GM18502 (cell line): Measurements from ENCODE around the gene KCNV2.
A peak's percentile ranks its signal among the peaks of the same experiment; 100 is the strongest.

Experiments
- ATAC-seq: cut with Tn5 transposase; IDR thresholded peaks from one replicate; pipeline ENCODE4 v1.9.1; 2021; ENCODE audit warnings: mild to moderate bottlenecking; ENCODE audit not compliant: unreplicated experiment, poor library complexity

KCNV2 gene

GRCh38 chr9:2745560-2746380 is 28.5 kb downstream of the KCNV2 start:
- no peak for ATAC-seq

GRCh38 chr9:2749485-2749884 is 32.2 kb downstream of the KCNV2 start:
- no peak for ATAC-seq

GRCh38 chr9:2755285-2755684 is 38.0 kb downstream of the KCNV2 start:
- no peak for ATAC-seq

- no peak for ATAC-seq
These were observed 41.0 kb downstream of the KCNV2 start for GRCh38 chr9:2758162-2758897.

- no peak for ATAC-seq
These were observed 41.7 kb downstream of the KCNV2 start for GRCh38 chr9:2758898-2759510.

- peak; percentile 80 for ATAC-seq
These were observed 44.1 kb downstream of the KCNV2 start for GRCh38 chr9:2761424-2761823.

- peak; percentile 49 for ATAC-seq
These were observed 47.0 kb downstream of the KCNV2 start for GRCh38 chr9:2764353-2764752.

- no peak for ATAC-seq
These were observed 48.1 kb downstream of the KCNV2 start for GRCh38 chr9:2765250-2765880.

GRCh38 chr9:2767800-2768677 is 50.7 kb downstream of the KCNV2 start:
- ATAC-seq, result no peak

- no peak for ATAC-seq
These were observed 53.8 kb downstream of the KCNV2 start for GRCh38 chr9:2771087-2771486.

GRCh38 chr9:2771661-2772060 is 54.4 kb downstream of the KCNV2 start:
- ATAC-seq, result no peak

- ATAC-seq, result no peak
These were observed 60.1 kb downstream of the KCNV2 start for GRCh38 chr9:2777454-2777853.

GRCh38 chr9:2778816-2779215 is 61.5 kb downstream of the KCNV2 start:
- no peak for ATAC-seq
